NCI-H345 (cell line): ENCODE measurements around the gene LATS2.
"Not testable (repeated sequence)": the region's sequence is repeated elsewhere in the genome, so short reads cannot be mapped to it uniquely, and the experiment has no call there.

ENCODE experiments used
- DNase-seq: peaks from one replicate; lab custom pipeline; 2025; lab: John Stamatoyannopoulos, UW

LATS2 gene

DNA sequence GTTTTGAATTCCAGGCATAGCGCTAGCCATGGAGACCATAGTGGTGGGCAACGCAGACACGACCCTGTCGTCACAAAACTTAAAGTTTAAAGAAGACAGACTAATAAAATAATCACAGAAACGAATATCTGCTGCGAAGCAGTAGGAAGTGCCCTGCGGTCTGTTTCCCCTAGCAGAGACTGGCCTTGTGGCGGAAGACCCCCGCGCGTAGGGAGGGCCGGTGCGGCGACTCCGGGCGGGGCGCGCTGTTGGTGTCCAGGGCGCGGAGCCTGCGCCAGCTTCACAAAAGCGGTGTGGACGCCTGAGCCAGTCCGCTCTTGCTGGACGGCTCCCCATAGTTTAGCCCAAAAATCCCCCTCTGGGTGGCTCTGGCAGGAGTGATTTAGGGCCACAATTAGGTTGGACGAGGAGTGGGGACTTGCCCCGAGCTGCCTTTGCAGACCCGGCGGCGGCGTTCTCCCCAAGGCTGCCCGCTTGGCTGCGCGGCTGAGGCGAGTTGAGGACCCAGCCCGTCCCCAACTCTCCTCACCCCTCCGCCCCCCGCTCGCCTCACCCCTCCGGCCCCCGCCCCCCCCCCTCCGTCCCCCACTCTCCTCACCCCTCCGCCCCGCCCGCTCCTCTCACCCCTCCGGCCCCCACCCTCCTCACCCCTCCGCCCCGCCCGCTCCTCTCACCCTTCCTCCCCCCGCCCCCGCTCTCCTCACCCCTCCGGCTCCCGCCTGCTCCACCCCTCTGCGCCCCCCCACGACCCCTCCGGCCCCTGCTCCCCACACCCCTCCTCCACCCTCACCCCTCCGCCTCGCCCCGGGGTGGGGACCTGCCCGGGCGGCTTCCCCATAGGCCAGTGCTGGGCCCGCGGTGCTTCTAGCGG, 14.2 kb upstream of the LATS2 start:
- DNase-seq: no peak

DNA sequence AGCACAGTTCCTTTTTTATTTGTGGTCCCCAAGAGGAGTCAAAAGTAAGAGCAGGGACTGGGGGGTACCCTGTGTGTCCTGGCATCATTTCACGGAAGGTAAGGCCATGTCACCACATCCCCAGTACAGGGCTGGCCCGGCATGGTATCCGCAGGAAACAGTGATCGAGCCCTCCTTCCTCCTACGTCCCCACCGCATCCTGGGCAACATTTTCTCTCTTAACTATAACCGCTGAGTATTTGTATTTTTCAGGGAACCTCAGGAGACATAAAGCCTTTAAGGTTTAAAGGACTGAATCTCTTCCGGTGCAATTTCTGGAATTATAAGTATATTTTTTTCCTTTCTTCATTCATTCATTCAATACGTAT, 13.6 kb upstream of the LATS2 start:
- no peak for DNase-seq

DNA sequence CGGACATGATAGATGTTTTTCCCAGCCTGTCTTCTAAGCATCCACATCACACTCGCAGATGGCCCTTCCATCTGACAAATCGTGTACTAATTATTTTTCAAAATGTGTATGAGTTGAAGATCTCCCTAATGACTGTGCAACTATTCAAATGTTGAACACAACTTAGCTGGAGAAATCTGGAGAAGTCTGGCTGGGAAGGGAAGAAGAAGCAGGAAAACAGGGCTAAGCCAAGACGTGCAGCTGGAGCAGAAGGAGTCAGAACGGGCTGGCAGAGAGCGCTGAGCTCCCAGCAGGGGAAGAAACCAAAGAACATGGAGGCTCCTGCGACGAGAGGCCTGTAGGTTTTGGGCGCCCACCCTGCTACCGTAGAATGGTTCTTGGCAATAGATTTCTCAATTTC, 13.2 kb upstream of the LATS2 start:
- DNase-seq: no peak

DNA sequence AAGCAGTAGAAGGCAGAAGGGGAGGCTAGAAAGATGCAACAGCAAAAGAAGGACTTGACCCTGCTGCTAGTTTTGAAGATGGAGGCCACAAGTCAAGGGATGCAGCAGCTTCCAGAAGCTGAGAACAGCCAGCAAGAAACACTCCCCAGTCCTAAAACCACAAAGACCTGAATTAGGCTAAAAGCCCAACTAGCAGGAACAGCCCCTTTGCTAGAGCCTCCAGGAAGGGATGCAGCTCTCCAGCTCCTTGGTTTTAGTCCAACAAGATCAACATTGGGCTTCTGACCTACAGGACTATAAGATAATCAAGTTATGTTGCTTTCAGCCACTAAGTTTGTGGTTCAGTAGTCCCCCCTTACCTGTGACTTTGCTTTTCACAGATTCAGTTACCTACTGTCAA, 10.5 kb upstream of the LATS2 start:
- no peak for DNase-seq

DNA sequence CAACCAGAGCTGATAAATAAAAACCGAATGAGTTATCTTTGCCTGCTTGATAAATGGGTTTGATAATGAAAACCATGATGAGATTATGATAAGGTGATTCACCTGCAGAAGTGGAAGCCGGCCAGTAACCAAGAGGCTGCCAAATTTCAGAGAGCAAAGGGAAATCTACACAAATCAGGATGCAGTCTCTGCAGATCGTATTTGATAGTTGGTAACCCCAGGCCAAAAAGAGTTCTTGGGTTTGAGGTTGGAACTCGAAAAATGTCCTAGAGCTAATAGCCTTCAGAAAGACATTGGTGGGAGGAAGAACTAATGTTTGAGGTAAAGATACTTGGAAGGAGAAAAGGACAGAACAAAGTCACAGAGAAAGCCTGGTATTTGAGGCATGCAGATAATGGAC, 9.6 kb upstream of the LATS2 start:
- DNase-seq: no peak

DNA sequence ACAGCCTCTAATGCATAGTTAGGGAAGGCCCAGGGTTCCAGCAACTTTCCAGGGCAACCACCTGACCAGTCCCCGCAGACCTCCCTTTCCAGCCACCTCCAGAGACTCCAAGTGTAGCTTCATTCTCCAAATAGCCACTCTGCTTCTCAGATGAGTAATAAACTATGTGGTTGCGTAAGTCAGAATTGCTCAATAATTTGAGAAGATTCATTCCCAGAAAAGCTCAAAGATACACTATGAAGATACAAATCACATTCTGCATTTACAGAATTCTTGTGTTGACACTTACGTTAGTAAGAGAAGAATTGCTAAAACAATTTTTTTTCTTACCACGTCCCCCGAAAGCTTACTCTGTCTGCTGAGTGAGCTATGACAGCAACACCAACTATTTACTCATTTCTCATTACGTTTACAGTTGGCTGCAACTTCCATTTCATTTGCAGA, 8.2 kb upstream of the LATS2 start:
- no peak for DNase-seq

DNA sequence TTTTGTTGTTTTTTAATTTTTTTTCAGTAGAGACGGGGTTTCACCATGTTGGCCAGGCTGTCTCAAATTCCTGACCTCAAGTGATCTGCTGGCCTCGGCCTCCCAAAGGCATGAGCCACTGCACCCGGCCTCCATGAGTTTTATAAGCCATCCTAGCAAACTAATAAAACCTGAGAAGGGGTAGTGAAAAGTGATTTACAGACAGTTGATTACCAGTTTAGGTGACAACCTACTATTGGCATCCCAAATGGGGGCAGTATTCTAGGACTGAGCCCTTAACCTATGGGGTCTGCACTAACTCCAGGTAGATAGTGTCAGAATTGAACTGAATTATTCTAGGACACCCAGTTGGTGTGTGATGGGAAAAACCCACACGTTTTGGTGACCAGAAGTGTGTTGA, 6.5 kb upstream of the LATS2 start:
- no peak for DNase-seq

DNA sequence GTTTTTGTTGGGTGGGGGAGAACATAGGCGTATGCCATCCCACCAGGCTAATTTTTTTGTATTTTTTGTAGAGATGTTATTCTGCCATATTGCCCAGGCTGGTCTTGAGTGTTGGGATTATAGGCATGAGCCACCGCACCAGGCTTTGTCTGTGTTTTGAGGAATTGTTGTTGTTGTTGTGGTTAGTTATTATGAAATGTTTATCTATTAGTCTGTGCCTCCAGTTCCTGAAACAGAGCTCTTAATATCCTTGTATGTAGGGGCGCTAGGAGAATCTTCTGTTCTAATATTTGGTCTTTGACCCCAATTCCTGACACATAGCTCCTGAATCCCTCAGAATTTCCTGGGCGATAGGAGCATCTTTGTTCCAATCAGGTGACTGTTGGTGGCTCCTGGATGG, 5.6 kb upstream of the LATS2 start:
- no peak for DNase-seq

DNA sequence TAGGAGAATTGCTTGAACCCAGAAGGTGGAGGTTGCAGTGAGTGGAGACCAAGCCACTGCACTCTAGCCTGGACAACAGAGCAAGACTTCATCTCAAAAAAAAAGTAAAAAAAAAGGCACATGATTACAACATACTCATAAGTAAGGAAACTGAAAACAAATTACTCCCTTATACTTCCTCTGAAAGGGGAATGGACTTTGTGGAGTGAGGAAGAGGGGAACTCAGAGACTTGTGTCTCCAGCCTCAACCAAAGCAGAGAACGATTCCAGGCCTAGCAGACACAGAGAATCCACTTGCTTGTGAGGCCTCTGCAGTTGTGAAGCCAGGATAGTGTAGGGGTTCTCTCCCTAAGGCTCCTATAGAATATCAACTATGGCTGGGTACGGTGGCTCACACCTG, 4.3 kb upstream of the LATS2 start:
- no peak for DNase-seq

DNA sequence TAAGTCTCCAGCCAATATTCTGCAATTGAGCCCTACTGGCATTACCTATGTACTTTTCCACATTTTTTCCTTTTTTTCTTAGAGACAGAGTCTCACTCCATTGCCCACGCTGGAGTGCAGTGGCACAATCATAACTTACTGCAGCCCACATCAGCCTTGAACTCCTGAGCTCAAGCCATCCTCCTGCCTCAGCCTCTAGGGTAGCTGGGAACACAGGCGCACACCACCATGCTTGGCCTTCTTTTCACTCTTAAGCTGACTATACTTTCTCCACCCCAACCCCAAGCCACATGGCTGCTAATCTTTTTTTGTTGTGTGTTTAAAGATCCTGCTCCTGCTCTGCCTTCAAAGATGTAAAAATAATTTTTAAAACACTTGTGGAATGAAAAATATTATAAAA, 1.6 kb upstream of the LATS2 start:
- DNase-seq: no peak

DNA sequence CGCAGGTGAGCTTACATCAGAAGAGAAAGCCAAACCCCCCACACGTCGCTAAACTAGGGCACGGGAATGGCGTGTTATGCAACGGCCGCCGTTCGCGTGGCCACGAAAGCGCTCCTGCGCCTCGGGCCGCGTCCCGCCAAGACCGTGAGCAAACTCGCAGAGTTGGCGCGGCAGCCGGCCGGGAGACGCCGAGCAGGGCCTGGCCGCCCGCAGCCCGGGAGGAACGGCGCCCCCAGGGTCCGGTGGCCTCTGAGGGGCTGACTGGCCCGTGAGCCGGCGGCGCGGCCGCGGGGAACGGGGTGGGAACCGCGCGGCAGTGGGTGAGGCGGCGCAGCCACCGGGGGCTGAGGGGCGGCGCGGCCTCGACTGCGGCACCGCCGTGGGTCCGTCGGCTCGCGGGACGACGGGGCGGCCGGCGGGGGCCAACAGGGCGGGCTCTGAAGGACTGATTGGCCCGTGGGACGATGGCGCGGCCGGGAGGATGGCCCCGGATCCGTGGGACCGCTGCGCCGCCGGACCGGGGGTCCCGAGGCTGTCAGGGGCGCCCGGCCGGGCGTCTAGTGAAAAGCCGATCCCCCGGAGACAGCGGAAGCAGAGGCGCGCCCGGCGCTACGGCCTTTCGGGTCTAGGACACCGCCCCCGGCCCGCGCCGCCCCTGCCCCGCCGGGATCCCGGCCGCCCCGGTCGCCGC, 903 bp downstream of the LATS2 start:
- no peak for DNase-seq

DNA sequence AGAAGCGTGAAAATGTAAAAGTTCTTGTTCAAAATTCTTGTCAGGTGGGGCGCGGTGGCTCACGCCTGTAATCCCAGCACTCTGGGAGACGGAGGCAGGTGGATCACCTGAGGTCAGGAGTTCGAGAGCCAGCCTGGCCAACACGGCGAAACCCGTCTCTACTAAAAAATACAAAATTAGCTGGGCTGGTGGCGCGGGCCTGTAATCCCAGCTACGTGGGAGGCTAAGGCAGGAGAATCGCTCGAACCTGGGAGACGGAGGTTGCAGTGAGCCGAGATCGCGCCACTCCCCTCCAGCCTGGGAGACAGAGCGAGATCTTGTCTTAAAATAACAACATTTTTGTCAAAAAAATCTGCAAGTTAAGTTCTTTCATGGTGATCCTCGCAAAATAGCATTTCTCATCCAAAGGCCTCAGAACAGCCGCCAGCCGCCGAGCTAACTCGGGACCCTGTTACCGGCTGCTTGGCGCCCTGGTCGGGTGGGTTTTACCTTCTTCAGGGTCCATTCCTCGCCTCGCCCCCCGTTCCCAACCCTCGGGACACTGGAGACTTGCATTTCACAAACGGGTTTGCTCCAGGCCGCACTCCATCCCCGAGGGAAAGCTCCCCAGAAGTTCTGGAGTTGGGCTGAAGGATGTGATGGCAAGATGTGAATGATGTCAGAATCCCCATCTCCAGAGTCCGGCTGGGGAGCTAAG, 1.6 kb downstream of the LATS2 start:
- no peak for DNase-seq

DNA sequence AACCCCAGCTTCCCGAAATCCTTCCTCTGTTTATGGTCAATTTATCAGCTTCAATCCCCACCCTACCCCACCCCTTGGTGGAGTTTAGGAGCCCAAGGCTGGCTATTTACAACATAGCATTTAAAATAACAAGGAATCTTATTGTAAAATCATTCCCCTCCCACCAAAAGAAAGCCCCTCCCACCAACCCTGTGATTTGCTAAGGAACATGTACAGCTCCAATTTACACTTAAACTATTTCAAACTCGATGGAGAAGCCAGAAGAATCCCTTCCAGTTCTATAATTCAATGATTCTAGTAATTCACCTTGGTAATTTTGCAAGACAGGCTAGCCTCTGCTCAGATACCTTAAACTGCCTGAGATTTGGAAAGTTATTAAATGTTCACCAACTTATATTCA, 3.0 kb downstream of the LATS2 start:
- DNase-seq: no peak

DNA sequence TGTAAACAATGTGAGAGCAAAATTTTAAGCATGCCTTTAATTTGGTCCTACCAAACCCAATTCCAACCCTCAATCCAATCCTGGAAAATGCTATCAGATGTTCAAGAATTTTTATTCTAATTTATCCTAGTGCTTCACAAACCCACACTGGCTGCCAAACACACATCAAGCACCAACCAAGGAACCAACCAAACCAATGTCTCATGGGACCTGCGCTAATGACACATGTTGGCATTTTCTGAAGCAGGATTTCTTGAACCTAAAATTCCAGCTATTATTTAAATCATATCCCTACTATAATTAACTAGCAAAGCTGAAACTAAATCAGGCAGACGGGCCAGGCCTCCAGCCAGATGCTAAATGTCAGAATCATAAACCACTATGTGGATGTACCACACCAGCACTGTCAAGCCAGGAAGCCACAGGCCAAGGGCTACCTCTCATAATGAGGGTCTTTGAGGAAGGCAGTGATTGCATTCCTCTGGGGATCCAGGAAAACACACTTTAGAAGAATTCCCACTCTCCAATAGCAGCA, 5.8 kb downstream of the LATS2 start:
- no peak for DNase-seq

DNA sequence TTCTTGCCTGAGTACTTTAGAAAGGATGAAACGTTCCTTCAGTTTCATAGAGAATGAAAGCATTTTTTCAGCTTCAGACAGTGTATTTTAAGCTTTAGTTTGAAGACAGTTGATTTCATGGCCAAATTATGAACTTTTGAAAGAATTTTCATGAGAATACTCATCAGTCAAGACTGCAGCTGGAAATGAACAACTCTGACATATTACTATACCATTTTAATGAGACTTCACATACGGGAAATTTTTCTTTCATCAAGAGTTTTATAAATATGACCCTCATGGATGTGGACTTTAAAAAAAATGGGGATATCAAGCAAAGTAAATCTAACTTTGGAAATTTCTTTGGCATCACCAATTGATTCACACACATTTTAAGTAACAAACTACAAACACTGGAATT, 6.4 kb downstream of the LATS2 start:
- DNase-seq: no peak

DNA sequence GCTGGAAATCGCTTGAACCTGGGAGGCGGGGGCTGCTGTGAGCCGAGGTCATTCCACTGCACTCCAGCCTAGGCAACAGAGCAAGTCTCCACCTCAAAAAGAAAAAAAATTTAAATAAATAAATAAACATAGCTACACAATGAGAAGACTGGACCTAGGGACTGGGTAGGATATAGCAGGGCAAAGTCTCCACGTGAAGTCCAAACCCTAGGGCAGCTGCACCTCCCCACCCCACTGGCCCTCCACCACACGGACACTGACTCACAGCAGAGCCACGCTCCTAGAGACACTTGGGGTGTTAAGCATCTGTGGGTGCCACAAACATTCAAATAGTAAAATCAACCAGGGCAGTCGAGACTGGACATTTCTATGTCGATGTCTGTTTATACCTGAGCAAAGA, 7.1 kb downstream of the LATS2 start:
- DNase-seq: no peak

DNA sequence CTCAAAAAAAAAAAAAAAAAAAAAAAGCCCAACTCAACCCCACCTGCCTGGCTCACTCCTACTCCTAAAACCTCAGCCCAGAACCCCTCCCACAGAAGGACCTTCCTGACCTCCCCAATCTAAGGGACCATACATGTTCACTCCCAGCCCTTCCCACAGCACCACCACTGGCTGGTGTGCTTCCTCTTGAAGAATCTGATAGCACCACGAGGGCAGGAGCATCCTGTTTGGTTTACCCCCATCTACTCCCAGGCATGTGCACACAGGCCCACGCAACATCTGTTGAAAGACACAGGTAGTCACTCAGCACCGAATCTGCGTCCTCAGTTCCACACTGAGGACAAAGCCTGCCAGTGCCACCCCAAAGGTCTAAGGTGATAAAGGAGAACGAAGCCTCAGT, 8.2 kb downstream of the LATS2 start:
- DNase-seq: no peak

DNA sequence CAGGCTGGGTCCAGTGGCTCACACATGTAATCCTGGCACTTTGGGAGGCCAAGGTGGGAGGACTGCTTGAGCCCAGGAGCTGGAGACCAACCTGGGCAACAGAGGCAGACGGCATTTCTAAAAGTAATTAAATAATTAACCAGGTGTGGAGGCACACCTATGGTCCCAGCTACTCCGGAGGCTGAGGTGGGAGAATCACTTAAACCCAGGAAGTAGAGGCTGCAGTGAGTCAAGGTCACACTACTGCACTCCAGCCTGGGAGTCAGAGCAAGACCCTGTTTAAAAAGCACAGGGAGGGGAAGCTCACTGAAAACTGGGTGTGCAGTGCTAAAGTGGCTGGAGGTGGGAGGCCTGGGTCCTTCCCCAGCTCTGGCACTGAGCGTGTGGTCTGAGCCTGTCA, 9.7 kb downstream of the LATS2 start:
- no peak for DNase-seq

DNA sequence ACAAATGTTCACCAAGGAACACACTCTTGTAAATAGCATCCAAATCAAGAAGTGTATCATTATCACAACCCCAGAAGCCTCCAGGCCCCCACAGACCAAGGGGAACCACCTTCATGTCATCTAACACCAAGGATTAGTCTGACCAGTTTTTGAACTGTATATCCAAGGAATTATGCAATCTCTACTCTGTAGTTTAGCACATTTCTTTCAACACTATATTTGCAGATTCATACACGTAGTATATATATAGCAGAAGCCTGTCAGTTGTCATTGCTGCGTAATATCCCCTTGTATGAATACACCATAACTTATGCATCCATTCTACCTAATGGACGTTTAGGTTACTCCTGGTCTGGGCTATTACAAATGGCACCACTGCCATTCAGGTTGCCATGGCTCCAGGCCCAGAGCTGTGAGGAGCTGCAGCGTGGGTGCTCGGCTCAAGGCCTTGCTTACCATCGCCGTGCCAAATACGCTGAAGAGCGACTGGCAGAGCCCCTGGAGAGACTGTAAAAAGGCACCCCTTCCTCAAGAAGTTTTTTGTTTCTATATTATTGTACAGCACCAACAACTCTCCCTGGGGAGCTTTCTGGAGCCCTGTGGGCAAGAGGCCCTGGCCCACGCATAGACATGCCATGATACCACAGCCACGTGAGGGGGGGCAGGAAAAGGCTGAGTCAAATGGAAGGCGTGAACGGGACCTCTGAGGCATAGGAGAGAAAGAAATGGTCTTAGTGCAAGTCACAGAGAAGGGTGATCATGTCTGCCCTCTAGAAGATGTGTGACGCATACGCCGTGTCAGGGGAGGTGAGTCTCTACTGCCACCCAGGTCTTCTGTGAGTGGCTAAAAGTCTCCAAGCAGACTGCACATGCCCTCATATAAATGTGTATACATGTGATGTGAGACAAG, 10.8 kb downstream of the LATS2 start:
- no peak for DNase-seq

DNA sequence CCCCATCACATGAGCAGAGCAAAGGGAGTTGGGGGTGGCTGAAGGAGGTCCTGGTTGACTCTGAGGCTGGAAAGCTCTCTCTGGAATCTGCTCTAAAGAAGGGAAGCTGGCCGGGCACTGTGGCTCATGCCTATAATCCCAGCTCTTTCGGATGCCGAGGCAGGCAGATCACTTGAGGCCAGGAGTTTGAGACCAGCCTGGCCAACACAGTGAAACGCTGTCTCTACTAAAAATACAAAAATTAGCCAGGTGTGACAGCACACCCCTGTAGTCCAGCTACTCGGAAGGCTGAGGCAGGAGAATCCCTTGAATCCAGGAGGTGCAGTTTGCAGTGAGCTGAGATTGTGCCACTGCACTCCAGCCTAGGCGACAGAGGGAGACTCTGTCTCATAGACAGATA, 11.7 kb downstream of the LATS2 start:
- DNase-seq: not testable (repeated sequence)

DNA sequence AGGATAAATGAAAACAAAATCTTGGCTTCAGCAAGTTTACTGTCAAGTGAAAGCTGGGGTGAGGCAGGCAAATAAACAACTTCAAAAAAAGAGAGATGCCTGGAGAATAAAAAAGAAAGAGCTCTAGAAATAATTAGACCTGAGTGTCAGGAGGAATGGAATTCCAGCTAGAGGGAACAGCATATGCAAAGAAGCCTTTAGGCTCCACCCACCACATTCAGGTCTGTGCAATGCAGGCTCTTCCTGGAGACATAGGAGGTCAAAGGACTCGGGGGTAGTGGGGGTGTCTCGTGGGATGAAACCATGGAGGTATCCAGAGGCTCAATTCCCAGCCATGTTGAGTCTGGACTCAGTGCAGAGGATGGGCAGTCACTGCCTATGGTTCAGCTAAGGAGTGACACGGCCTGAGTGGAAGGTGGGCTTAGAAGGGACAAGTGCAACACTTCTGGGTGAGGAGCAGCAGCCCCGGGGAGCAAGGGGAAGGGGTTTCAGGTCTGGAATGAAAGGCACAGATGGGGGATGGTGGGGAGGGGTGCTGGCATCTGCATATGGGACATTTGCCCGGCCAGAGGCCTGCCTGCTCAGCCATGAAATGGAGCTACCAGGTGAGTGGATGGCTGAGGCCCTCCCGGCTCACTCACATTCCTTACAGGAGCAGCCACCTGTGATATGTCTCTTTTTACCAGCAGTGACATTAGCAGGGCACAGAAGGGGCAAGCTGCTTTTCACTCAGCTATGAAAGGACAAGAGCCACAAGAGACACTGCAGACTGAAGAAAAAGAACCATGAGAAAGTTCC, 12.3 kb downstream of the LATS2 start:
- DNase-seq: no peak
